ENCODE data around the gene PFN4.
"Not testable (repeated sequence)": the region's sequence is repeated elsewhere in the genome, so short reads cannot be mapped to it uniquely, and the experiment has no call there.

Gene PFN4

GRCh38 chr2:24117902-24118301 lies 5.2 kb downstream of the PFN4 start:
- no peak for TF ChIP-seq CTCF (IDR thresholded peaks at IDR 0.05; ENCODE audit: extremely low read depth, insufficient read depth, missing control alignments)
- in situ Hi-C loops (cut with MboI; ENCODE audit: low pct_unique_long_range_greater_than_20kb, low sequenced_read_pairs, unreplicated experiment), result no loop called here
- no peak for DNase-seq (ENCODE audit: low spot score)

GRCh38 chr2:24115057-24115456 lies 8.1 kb downstream of the PFN4 start:
- no peak for TF ChIP-seq CTCF (IDR thresholded peaks at IDR 0.05; ENCODE audit: extremely low read depth, insufficient read depth, missing control alignments)
- in situ Hi-C loops (cut with MboI; ENCODE audit: low pct_unique_long_range_greater_than_20kb, low sequenced_read_pairs, unreplicated experiment), result no loop called here
- DNase-seq (ENCODE audit: low spot score), result no peak

- in situ Hi-C loops (cut with MboI; ENCODE audit: low pct_unique_long_range_greater_than_20kb, low sequenced_read_pairs, unreplicated experiment), result no loop called here
- no peak for DNase-seq (ENCODE audit: low spot score)
These were observed 11.7 kb downstream of the PFN4 start for GRCh38 chr2:24111407-24111901.

GRCh38 chr2:24110660-24111303 lies 12.4 kb downstream of the PFN4 start:
- no peak for DNase-seq (ENCODE audit: low spot score)
- no peak for TF ChIP-seq CTCF (IDR thresholded peaks at IDR 0.05; ENCODE audit: extremely low read depth, insufficient read depth, missing control alignments)
- in situ Hi-C loops (cut with MboI; ENCODE audit: low pct_unique_long_range_greater_than_20kb, low sequenced_read_pairs, unreplicated experiment), result no loop called here

More at GRCh38 chr2:24111407-24111901, 11.7 kb downstream of the PFN4 start:
- no peak for TF ChIP-seq CTCF (IDR thresholded peaks at IDR 0.05; ENCODE audit: extremely low read depth, insufficient read depth, missing control alignments)

GRCh38 chr2:24109431-24109830 lies 13.7 kb downstream of the PFN4 start:
- in situ Hi-C loops (cut with MboI; ENCODE audit: low pct_unique_long_range_greater_than_20kb, low sequenced_read_pairs, unreplicated experiment); DNase-seq (ENCODE audit: low spot score): not testable (repeated sequence)

- in situ Hi-C loops (cut with MboI; ENCODE audit: low pct_unique_long_range_greater_than_20kb, low sequenced_read_pairs, unreplicated experiment), result no loop called here
- no peak for DNase-seq (ENCODE audit: low spot score)
- TF ChIP-seq CTCF (IDR thresholded peaks at IDR 0.05; ENCODE audit: extremely low read depth, insufficient read depth, missing control alignments), result no peak
These were observed 15.8 kb downstream of the PFN4 start for GRCh38 chr2:24107336-24107735.

- in situ Hi-C loops (cut with MboI; ENCODE audit: low pct_unique_long_range_greater_than_20kb, low sequenced_read_pairs, unreplicated experiment), result no loop called here
- no peak for TF ChIP-seq CTCF (IDR thresholded peaks at IDR 0.05; ENCODE audit: extremely low read depth, insufficient read depth, missing control alignments)
- no peak for DNase-seq (ENCODE audit: low spot score)
These were observed 16.3 kb downstream of the PFN4 start for GRCh38 chr2:24106786-24107185.

Measured in GM13977 (cell line).